HepG2 (cell line): ENCODE data around the gene FBXW12. TPM values are rescaled to one million over a fixed set of nuclear protein-coding genes. Genes with fewer than 3 reads are reported as not detected.
A peak's percentile ranks its signal among the peaks of the same experiment; 100 is the strongest.

ENCODE experiments used
- ATAC-seq: fragments of 200-7000 bp; cut with Tn5 transposase; 3 replicates; pipeline ENCODE4 v1.9.1; 2020; ENCODE audit warnings: mild to moderate bottlenecking, moderate library complexity
- BruUV-seq: library from RNA; stranded (reverse); fragments of 400-500 nt; replicated peaks from 2 replicates; lab custom pipeline; 2021; lab: Mats Ljungman, UMichigan
- CTCF ChIA-PET: fragments of 300-600 bp; formaldehyde crosslinking; extraction: SDS; loops from one replicate; lab custom pipeline; 2021; ENCODE audit warnings: low total read pairs, inconsistent platforms, low intra/inter-chr PET ratio; lab: Yijun Ruan, JAX
- POLR2A ChIA-PET: fragments of 350-600 bp; sonication (Branson Sonifier 250); formaldehyde crosslinking; loops from one replicate; lab custom pipeline; 2020; ENCODE audit warnings: antibody characterized with exemption, inconsistent platforms; lab: Yijun Ruan, JAX
- DNase-seq: peaks from one replicate; pipeline ENCODE4 v3.0.0-alpha.2; 2015; ENCODE audit warnings: low spot score
- FAIRE-seq: peaks from 3 replicates; lab custom pipeline; 2011; peaks lifted over from hg19 to GRCh38; lab: Jason Lieb, UNC
- H2AFZ ChIP-seq: one replicate; pipeline ENCODE4 v1.6.1; 2011; ENCODE audit warnings: low read length, inconsistent platforms
- H3K27ac ChIP-seq: fragments of 300-600 bp; 3 replicates; pipeline ENCODE4 v1.8.0; 2011; ENCODE audit warnings: mixed run types, mild to moderate bottlenecking, mixed read lengths, low read length, inconsistent platforms; ENCODE audit not compliant: insufficient read depth; ENCODE audit errors: extremely low read length
- H3K27me3 ChIP-seq, 2 experiments: fragments of 200-600 bp in 1 of 2; 2 replicates in 1 of 2; 3 replicates in 1 of 2; pipeline versions ENCODE4 v1.6.0 to v1.8.0; 2011; ENCODE audit warnings: low read length in 2 of 2, mild to moderate bottlenecking in 2 of 2, moderate library complexity in 2 of 2, inconsistent platforms in 1 of 2; ENCODE audit not compliant: insufficient read depth in 2 of 2, control insufficient read depth in 1 of 2
- H3K36me3 ChIP-seq, 2 experiments: fragments of 200-600 bp in 1 of 2; replicated peaks in 1 of 2; 2 replicates in 1 of 2; 3 replicates in 1 of 2; pipeline versions ENCODE4 v1.5.1 to v1.8.0; 2011; ENCODE audit warnings: low read length in 2 of 2, inconsistent platforms in 1 of 2; ENCODE audit not compliant: insufficient read depth in 2 of 2, control insufficient read depth in 1 of 2
- H3K4me1 ChIP-seq: 2 replicates; pipeline ENCODE4 v1.5.1; 2012; ENCODE audit warnings: low read length, inconsistent platforms; ENCODE audit not compliant: insufficient read depth
- H3K4me2 ChIP-seq: 2 replicates; pipeline ENCODE4 v1.6.0; 2011; ENCODE audit warnings: low read depth, low read length, inconsistent platforms
- H3K4me3 ChIP-seq, 3 experiments: fragments of 200-600 bp in 1 of 3; sonication (generic), shearing (Covaris generic) in 1 of 3; replicated peaks in 1 of 3; 2 replicates each; pipeline ENCODE4 v1.5.1; 2011 to 2016; ENCODE audit warnings: low read length in 3 of 3, inconsistent platforms in 2 of 3, low read depth in 2 of 3, mild to moderate bottlenecking in 2 of 3, control low read depth in 1 of 3, mixed read lengths in 1 of 3; ENCODE audit not compliant: insufficient read depth in 1 of 3
- H3K79me2 ChIP-seq: one replicate; pipeline ENCODE4 v1.6.1; 2011; ENCODE audit warnings: low read length, inconsistent platforms; ENCODE audit not compliant: insufficient read depth
- H3K9ac ChIP-seq: 2 replicates; pipeline ENCODE4 v1.6.0; 2011; ENCODE audit warnings: mild to moderate bottlenecking, low read depth, low read length, inconsistent platforms; ENCODE audit not compliant: insufficient read depth
- H3K9me3 ChIP-seq: 2 replicates; pipeline ENCODE4 v1.5.1; 2012; ENCODE audit warnings: mild to moderate bottlenecking, low read length
- H4K20me1 ChIP-seq: 2 replicates; pipeline ENCODE4 v1.6.0; 2011; ENCODE audit warnings: inconsistent platforms, mild to moderate bottlenecking, low read length, moderate library complexity; ENCODE audit not compliant: insufficient read depth
- ELK4 ChIP-seq: sonication (generic); formaldehyde crosslinking; IDR thresholded peaks from 2 replicates; pipeline ENCODE4 v1.9.0; 2021; ENCODE audit warnings: missing genetic modification reagents, borderline replicate concordance
- FUBP1 ChIP-seq: sonication (generic); formaldehyde crosslinking; IDR thresholded peaks from 2 replicates; pipeline ENCODE4 v1.5.1; 2020; ENCODE audit warnings: missing genetic modification reagents, mild to moderate bottlenecking, borderline replicate concordance
- HHEX ChIP-seq: IDR thresholded peaks from 2 replicates; pipeline ENCODE4 v1.6.1; 2016; ENCODE audit warnings: control low read depth
- RARA ChIP-seq: IDR thresholded peaks from 2 replicates; pipeline ENCODE4 v1.6.1; 2016; ENCODE audit warnings: missing genetic modification reagents, missing compliant biosample characterization
- RARG ChIP-seq: sonication (generic); formaldehyde crosslinking; IDR thresholded peaks from 2 replicates; pipeline ENCODE4 v1.4.0; 2020; ENCODE audit warnings: low read depth, mild to moderate bottlenecking, missing genetic modification reagents
- ZBTB21 ChIP-seq: sonication (generic); formaldehyde crosslinking; IDR thresholded peaks from 2 replicates; pipeline ENCODE4 v1.4.0; 2020; ENCODE audit warnings: missing genetic modification reagents
- ZNF205 ChIP-seq: IDR thresholded peaks from 2 replicates; pipeline ENCODE4 v1.6.1; 2018; ENCODE audit warnings: missing biosample characterization, missing genetic modification reagents
- ZNF431 ChIP-seq: sonication (generic); formaldehyde crosslinking; IDR thresholded peaks from 2 replicates; pipeline ENCODE4 v1.9.0; 2022; ENCODE audit warnings: missing genetic modification reagents, low read depth, mild to moderate bottlenecking, borderline replicate concordance
- ZNF569 ChIP-seq: sonication (generic); formaldehyde crosslinking; IDR thresholded peaks from 2 replicates; pipeline ENCODE4 v1.5.0; 2020; ENCODE audit warnings: mild to moderate bottlenecking, missing genetic modification reagents, moderate library complexity, borderline replicate concordance
- ZNF775 ChIP-seq: sonication (generic); formaldehyde crosslinking; IDR thresholded peaks from 2 replicates; pipeline ENCODE4 v1.4.0; 2020; ENCODE audit warnings: missing genetic modification reagents, mild to moderate bottlenecking, moderate library complexity, borderline replicate concordance
- WGBS: methylation state at CpG from one replicate; pipeline ENCODE4 v1.1.6; 2017; ENCODE audit warnings: low lambda C conversion rate; 5-methylcytosine and 5-hydroxymethylcytosine counted together
- in situ Hi-C: cut with HindIII; loops from 2 replicates; pipeline ENCODE4 v1.10.0; 2017; ENCODE audit warnings: low pct_unique_long_range_greater_than_20kb; ENCODE audit not compliant: extremely low pct_ligation_motif_present
- intact Hi-C: fragments of 100-400 bp; cut with micrococcal nuclease; formaldehyde crosslinking; loops from one replicate; pipeline ENCODE4 v1.10.0; 2022; ENCODE audit not compliant: unreplicated experiment
- polyA plus RNA-seq, 8 experiments: library from polyadenylated mRNA; depleted of rRNA in 3 of 8; stranded (reverse) in 7 of 8; unstranded in 1 of 8; fragments of >200 nt; fragmentation: Illumina TruSeq in 4 of 8; extraction: Trizol in 4 of 8; gene quantifications; 2 replicates each; pipeline versions ENCODE4 v1.2.1 to v1.2.3, GENCODE V29; 2011 to 2016; ENCODE audit warnings: low read depth in 4 of 8, missing spikeins in 1 of 8, mixed read lengths in 1 of 8; ENCODE audit not compliant: insufficient read depth in 1 of 8
- total RNA-seq, 5 experiments: library from RNA; depleted of rRNA; stranded (reverse); fragments of >200 nt; fragmentation: Illumina TruSeq; extraction: Trizol; gene quantifications; 2 replicates each; pipeline ENCODE4 v1.2.3, GENCODE V29; 2016; ENCODE audit warnings: low read depth in 1 of 5

The FBXW12 gene
- total and polyA plus RNA-seq, 2 of the 13 experiments (the other 11 are each of a cell fraction or from before 2014, with no cell fraction given): not detected

- TF ChIP-seq RARA (CRISPR knock-in tag) (peak; percentile 52; the same call in 1 of the 2 replicates), HHEX (0 out of 2 replicates have a peak, but pooled peaks have one; percentile 15)
Observed at GRCh38 chr3:48388966-48389365, 16.9 kb downstream of the FBXW12 start (continued).

DNA sequence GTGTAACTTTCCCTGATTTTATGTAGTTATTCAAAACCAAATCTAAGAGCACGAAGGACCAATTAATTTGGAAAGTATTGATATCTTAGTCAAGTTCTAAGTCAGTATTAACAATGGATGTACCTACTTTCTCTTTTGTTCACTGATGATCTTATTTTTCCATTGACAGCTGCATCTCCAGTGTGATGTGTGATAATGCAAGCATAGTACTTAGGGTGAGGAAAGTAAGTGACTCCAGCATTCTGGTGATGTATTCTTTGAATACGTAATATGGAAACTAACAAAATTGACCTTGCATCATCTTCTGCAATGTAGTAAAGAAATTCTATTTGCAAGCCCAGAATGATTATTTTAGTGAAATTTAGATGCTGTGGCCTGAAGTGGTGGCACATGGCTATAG lies 22.4 kb downstream of the FBXW12 start:
- Histone ChIP-seq H2AFZ (no peak overlapping the region), H3K27ac (no peak overlapping the region), H3K4me3 (no peak overlapping the region), H3K4me1 (peaks cover 20% of the 10 kb centered on the region), H3K9ac (no peak overlapping the region), H3K4me2 (no peak overlapping the region), H3K79me2 (no peaks in the 10 kb centered on the region), H3K9me3 (no peaks in the 10 kb centered on the region), H4K20me1 (peaks cover 4% of the 10 kb centered on the region; the same call in 1 of the 2 replicates), H3K27me3 (no peaks in the 10 kb centered on the region; a peak in 1 of 5 replicates), H3K36me3 (no peaks in the 10 kb centered on the region)
- BruUV-seq: no TSS peak
- WGBS: 42% methylated on average over 2 of the region's 2 CpGs
- DNase-seq (no peak), ATAC-seq (no peak), FAIRE-seq (no peak)
- CTCF ChIA-PET: no interaction called here
- TF ChIP-seq ZBTB21 (CRISPR knock-in tag): no peak
- TF ChIP-seq ZNF431 (CRISPR knock-in tag): no peak
- no peak for TF ChIP-seq ELK4
- TF ChIP-seq ZNF205: no peak
- no peak for TF ChIP-seq ZNF775 (CRISPR knock-in tag)
- no peak for TF ChIP-seq RARG (CRISPR knock-in tag)
- no peak for TF ChIP-seq FUBP1
- no peak for TF ChIP-seq ZNF569 (CRISPR knock-in tag)
- POLR2A ChIA-PET: interaction anchor here (0.9 kb wide), 1 partner anchor 42 kb away, joined by 3 read pairs; no protein-coding TSS in a partner anchor
- intact Hi-C loops (no loop called here), in situ Hi-C loops (no loop called here)
